HepG2 (cell line): ENCODE data around the gene CSTB. TPM values are rescaled to one million over a fixed set of nuclear protein-coding genes. Genes with fewer than 3 reads are reported as not detected.

ENCODE experiments used
- ATAC-seq: fragments of 200-7000 bp; cut with Tn5 transposase; 3 replicates; pipeline ENCODE4 v1.9.1; 2020; ENCODE audit warnings: mild to moderate bottlenecking, moderate library complexity
- BruUV-seq: library from RNA; stranded (reverse); fragments of 400-500 nt; replicated peaks from 2 replicates; lab custom pipeline; 2021; lab: Mats Ljungman, UMichigan
- CTCF ChIA-PET: fragments of 300-600 bp; formaldehyde crosslinking; extraction: SDS; loops from one replicate; lab custom pipeline; 2021; ENCODE audit warnings: low total read pairs, inconsistent platforms, low intra/inter-chr PET ratio; lab: Yijun Ruan, JAX
- POLR2A ChIA-PET: fragments of 350-600 bp; sonication (Branson Sonifier 250); formaldehyde crosslinking; loops from one replicate; lab custom pipeline; 2020; ENCODE audit warnings: antibody characterized with exemption, inconsistent platforms; lab: Yijun Ruan, JAX
- DNase-seq: peaks from one replicate; pipeline ENCODE4 v3.0.0-alpha.2; 2015; ENCODE audit warnings: low spot score
- FAIRE-seq: peaks from 3 replicates; lab custom pipeline; 2011; peaks lifted over from hg19 to GRCh38; lab: Jason Lieb, UNC
- H2AFZ ChIP-seq: one replicate; pipeline ENCODE4 v1.6.1; 2011; ENCODE audit warnings: low read length, inconsistent platforms
- H3K27ac ChIP-seq: fragments of 300-600 bp; 3 replicates; pipeline ENCODE4 v1.8.0; 2011; ENCODE audit warnings: mixed run types, mild to moderate bottlenecking, mixed read lengths, low read length, inconsistent platforms; ENCODE audit not compliant: insufficient read depth; ENCODE audit errors: extremely low read length
- H3K27me3 ChIP-seq, 2 experiments: fragments of 200-600 bp in 1 of 2; 2 replicates in 1 of 2; 3 replicates in 1 of 2; pipeline versions ENCODE4 v1.6.0 to v1.8.0; 2011; ENCODE audit warnings: low read length in 2 of 2, mild to moderate bottlenecking in 2 of 2, moderate library complexity in 2 of 2, inconsistent platforms in 1 of 2; ENCODE audit not compliant: insufficient read depth in 2 of 2, control insufficient read depth in 1 of 2
- H3K36me3 ChIP-seq, 2 experiments: fragments of 200-600 bp in 1 of 2; replicated peaks in 1 of 2; 2 replicates in 1 of 2; 3 replicates in 1 of 2; pipeline versions ENCODE4 v1.5.1 to v1.8.0; 2011; ENCODE audit warnings: low read length in 2 of 2, inconsistent platforms in 1 of 2; ENCODE audit not compliant: insufficient read depth in 2 of 2, control insufficient read depth in 1 of 2
- H3K4me1 ChIP-seq: 2 replicates; pipeline ENCODE4 v1.5.1; 2012; ENCODE audit warnings: low read length, inconsistent platforms; ENCODE audit not compliant: insufficient read depth
- H3K4me2 ChIP-seq: 2 replicates; pipeline ENCODE4 v1.6.0; 2011; ENCODE audit warnings: low read depth, low read length, inconsistent platforms
- H3K4me3 ChIP-seq, 3 experiments: fragments of 200-600 bp in 1 of 3; sonication (generic), shearing (Covaris generic) in 1 of 3; replicated peaks in 1 of 3; 2 replicates each; pipeline ENCODE4 v1.5.1; 2011 to 2016; ENCODE audit warnings: low read length in 3 of 3, inconsistent platforms in 2 of 3, low read depth in 2 of 3, mild to moderate bottlenecking in 2 of 3, control low read depth in 1 of 3, mixed read lengths in 1 of 3; ENCODE audit not compliant: insufficient read depth in 1 of 3
- H3K79me2 ChIP-seq: one replicate; pipeline ENCODE4 v1.6.1; 2011; ENCODE audit warnings: low read length, inconsistent platforms; ENCODE audit not compliant: insufficient read depth
- H3K9ac ChIP-seq: 2 replicates; pipeline ENCODE4 v1.6.0; 2011; ENCODE audit warnings: mild to moderate bottlenecking, low read depth, low read length, inconsistent platforms; ENCODE audit not compliant: insufficient read depth
- H3K9me3 ChIP-seq: 2 replicates; pipeline ENCODE4 v1.5.1; 2012; ENCODE audit warnings: mild to moderate bottlenecking, low read length
- H4K20me1 ChIP-seq: 2 replicates; pipeline ENCODE4 v1.6.0; 2011; ENCODE audit warnings: inconsistent platforms, mild to moderate bottlenecking, low read length, moderate library complexity; ENCODE audit not compliant: insufficient read depth
- CAMTA2 ChIP-seq: sonication (generic); formaldehyde crosslinking; IDR thresholded peaks from 2 replicates; pipeline ENCODE4 v1.4.0; 2020; ENCODE audit warnings: mild to moderate bottlenecking, missing genetic modification reagents, borderline replicate concordance
- MZF1 ChIP-seq: sonication (generic); formaldehyde crosslinking; IDR thresholded peaks from 2 replicates; pipeline ENCODE4 v1.8.1; 2023; ENCODE audit warnings: mild to moderate bottlenecking, missing genetic modification reagents, borderline replicate concordance
- RBFOX2 ChIP-seq: fragments of 200-400 bp; formaldehyde crosslinking; IDR thresholded peaks from 2 replicates; pipeline ENCODE4 v1.6.1; 2017; ENCODE audit warnings: low read depth, mild to moderate bottlenecking, low read length
- TARDBP ChIP-seq: sonication (generic); formaldehyde crosslinking; IDR thresholded peaks from 2 replicates; pipeline ENCODE4 v1.8.0; 2022; ENCODE audit warnings: mild to moderate bottlenecking, missing genetic modification reagents
- ZFP82 ChIP-seq: sonication (generic); formaldehyde crosslinking; IDR thresholded peaks from 2 replicates; pipeline ENCODE4 v1.5.1; 2020; ENCODE audit warnings: mild to moderate bottlenecking, missing genetic modification reagents, borderline replicate concordance
- WGBS: methylation state at CpG from one replicate; pipeline ENCODE4 v1.1.6; 2017; ENCODE audit warnings: low lambda C conversion rate; 5-methylcytosine and 5-hydroxymethylcytosine counted together
- in situ Hi-C: cut with HindIII; loops from 2 replicates; pipeline ENCODE4 v1.10.0; 2017; ENCODE audit warnings: low pct_unique_long_range_greater_than_20kb; ENCODE audit not compliant: extremely low pct_ligation_motif_present
- intact Hi-C: fragments of 100-400 bp; cut with micrococcal nuclease; formaldehyde crosslinking; loops from one replicate; pipeline ENCODE4 v1.10.0; 2022; ENCODE audit not compliant: unreplicated experiment
- polyA plus RNA-seq, 8 experiments: library from polyadenylated mRNA; depleted of rRNA in 3 of 8; stranded (reverse) in 7 of 8; unstranded in 1 of 8; fragments of >200 nt; fragmentation: Illumina TruSeq in 4 of 8; extraction: Trizol in 4 of 8; gene quantifications; 2 replicates each; pipeline versions ENCODE4 v1.2.1 to v1.2.3, GENCODE V29; 2011 to 2016; ENCODE audit warnings: low read depth in 4 of 8, missing spikeins in 1 of 8, mixed read lengths in 1 of 8; ENCODE audit not compliant: insufficient read depth in 1 of 8
- total RNA-seq, 5 experiments: library from RNA; depleted of rRNA; stranded (reverse); fragments of >200 nt; fragmentation: Illumina TruSeq; extraction: Trizol; gene quantifications; 2 replicates each; pipeline ENCODE4 v1.2.3, GENCODE V29; 2016; ENCODE audit warnings: low read depth in 1 of 5
- TF ChIP-seq, protein P1 (sequence below): sonication (generic); formaldehyde crosslinking; IDR thresholded peaks from 2 replicates; pipeline ENCODE4 v1.4.0; 2020; ENCODE audit warnings: missing genetic modification reagents

CSTB gene
- total and polyA plus RNA-seq, 2 of the 13 experiments (the other 11 are each of a cell fraction or from before 2014, with no cell fraction given) = 11.7 to 94.1 TPM

DNA sequence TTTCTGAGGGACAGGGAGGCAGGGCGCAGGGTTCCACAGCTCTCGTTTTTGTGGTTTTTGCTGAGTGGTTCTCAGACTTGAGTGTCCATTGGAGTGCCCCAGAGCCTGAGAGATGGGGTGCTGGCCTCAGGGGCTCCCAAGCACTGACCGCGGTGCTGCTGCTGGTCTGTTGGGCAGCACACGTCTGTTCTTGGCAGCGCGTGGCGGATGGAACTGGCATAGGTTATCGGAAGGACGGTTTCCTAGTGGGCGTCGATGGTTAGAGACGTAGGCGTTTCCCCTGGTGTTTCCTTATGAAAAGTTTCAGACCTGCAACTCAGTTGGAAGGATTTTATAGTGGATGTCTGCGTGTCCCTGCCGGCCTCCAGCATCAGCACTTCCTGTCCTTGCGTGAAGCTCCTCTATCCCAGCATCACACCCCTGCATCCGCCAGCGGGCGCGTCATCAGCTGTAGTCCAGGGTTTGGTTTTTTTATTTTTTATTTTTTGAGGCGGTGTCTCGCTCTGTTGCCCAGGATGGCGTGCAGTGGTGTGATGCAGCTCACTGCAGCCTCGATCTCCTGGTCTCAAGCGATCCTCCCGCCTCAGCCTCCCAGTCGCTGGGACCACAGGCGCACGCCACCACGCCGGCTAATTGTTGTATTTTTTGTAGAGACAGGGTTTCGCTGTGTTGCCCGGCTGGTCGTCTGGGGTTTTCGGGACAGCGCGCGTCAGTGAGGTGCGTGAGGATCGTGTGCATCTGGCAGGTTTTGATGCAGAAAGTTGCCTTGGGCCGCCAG, 25.1 kb upstream of the CSTB start:
- no peak overlapping the region for H2AFZ ChIP-seq
- ATAC-seq = no peak
- H3K4me1 ChIP-seq = no peaks in the 10 kb centered on the region
- intact Hi-C loops = no loop called here
- no peak overlapping the region for H3K9ac ChIP-seq
- no peaks in the 10 kb centered on the region for H3K9me3 ChIP-seq
- TF ChIP-seq CAMTA2 (CRISPR knock-in tag) (no peak), RBFOX2 (0 out of 2 replicates have a peak, but pooled peaks have one; percentile 38)
- TF ChIP-seq, all 625 proteins: peak for 1
- in situ Hi-C loops = no loop called here
- peaks cover 45 to 77% of the 10 kb centered on the region in 2 experiments for H3K36me3 ChIP-seq
- BruUV-seq = no TSS peak
- no peak overlapping the region for H3K4me3 ChIP-seq
- POLR2A ChIA-PET = interaction anchor here (1.0 kb wide), 1 partner anchor 11 kb away, joined by 4 read pairs; the partner anchor contains the start of gene RRP1
- H3K4me2 ChIP-seq = no peak overlapping the region
- no peak overlapping the region for H3K27ac ChIP-seq
- H3K27me3 ChIP-seq = no peaks in the 10 kb centered on the region
- FAIRE-seq (no peak), DNase-seq (no peak)
- no peaks in the 10 kb centered on the region for H3K79me2 ChIP-seq
- H4K20me1 ChIP-seq = no peaks in the 10 kb centered on the region
- CTCF ChIA-PET = no interaction called here
- WGBS = 97% methylated on average over 40 of the region's 42 CpGs

DNA sequence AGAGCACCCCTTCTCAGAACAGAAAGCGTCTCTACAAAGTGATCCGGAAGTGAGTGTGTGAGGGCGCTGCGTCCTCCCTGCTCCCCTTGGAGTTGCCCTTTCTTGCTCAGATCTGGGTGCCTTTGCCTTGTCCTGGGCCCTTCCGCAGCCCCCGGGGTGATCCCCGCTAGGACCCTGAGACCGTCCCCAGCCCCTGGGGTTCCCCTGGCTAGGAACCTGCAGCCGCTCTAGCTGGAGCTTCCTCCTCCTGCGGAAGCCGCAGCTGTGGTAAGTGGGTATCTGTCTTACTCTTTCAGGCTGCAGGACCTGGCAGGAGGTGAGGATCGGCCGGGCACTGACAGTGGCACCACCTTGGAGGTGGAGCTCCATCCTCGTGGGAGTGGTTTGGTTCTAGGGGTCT, 24.5 kb upstream of the CSTB start:
- Histone ChIP-seq H4K20me1 (no peaks in the 10 kb centered on the region), H3K9ac (no peak overlapping the region), H3K4me2 (no peak overlapping the region), H3K4me1 (no peaks in the 10 kb centered on the region), H3K27me3 (no peaks in the 10 kb centered on the region), H3K4me3 (no peak overlapping the region), H3K36me3 (peaks cover 47 to 78% of the 10 kb centered on the region in 2 experiments), H3K27ac (no peak overlapping the region), H3K9me3 (no peaks in the 10 kb centered on the region), H2AFZ (no peak overlapping the region), H3K79me2 (no peaks in the 10 kb centered on the region)
- WGBS = 92% methylated on average over 11 of the region's 14 CpGs
- DNase-seq (no peak), FAIRE-seq (no peak), ATAC-seq (no peak)
- ChIA-PET POLR2A (no interaction called here), CTCF (no interaction called here)
- in situ Hi-C loops = no loop called here
- no TSS peak for BruUV-seq
- no peak for TF ChIP-seq ZFP82
- TF ChIP-seq, protein P1, sequence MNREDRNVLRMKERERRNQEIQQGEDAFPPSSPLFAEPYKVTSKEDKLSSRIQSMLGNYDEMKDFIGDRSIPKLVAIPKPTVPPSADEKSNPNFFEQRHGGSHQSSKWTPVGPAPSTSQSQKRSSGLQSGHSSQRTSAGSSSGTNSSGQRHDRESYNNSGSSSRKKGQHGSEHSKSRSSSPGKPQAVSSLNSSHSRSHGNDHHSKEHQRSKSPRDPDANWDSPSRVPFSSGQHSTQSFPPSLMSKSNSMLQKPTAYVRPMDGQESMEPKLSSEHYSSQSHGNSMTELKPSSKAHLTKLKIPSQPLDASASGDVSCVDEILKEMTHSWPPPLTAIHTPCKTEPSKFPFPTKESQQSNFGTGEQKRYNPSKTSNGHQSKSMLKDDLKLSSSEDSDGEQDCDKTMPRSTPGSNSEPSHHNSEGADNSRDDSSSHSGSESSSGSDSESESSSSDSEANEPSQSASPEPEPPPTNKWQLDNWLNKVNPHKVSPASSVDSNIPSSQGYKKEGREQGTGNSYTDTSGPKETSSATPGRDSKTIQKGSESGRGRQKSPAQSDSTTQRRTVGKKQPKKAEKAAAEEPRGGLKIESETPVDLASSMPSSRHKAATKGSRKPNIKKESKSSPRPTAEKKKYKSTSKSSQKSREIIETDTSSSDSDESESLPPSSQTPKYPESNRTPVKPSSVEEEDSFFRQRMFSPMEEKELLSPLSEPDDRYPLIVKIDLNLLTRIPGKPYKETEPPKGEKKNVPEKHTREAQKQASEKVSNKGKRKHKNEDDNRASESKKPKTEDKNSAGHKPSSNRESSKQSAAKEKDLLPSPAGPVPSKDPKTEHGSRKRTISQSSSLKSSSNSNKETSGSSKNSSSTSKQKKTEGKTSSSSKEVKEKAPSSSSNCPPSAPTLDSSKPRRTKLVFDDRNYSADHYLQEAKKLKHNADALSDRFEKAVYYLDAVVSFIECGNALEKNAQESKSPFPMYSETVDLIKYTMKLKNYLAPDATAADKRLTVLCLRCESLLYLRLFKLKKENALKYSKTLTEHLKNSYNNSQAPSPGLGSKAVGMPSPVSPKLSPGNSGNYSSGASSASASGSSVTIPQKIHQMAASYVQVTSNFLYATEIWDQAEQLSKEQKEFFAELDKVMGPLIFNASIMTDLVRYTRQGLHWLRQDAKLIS (CRISPR knock-in tag) = no peak
- TF ChIP-seq TARDBP (CRISPR knock-in tag) = no peak
- no peak for TF ChIP-seq MZF1 (CRISPR knock-in tag)
- intact Hi-C loops = no loop called here
